GM12878 (cell line): ENCODE data around the gene KRTAP4-5. TPM values are rescaled to one million over a fixed set of nuclear protein-coding genes. Genes with fewer than 3 reads are reported as not detected.

Experiments used
- ATAC-seq: fragments of 200-7000 bp; cut with Tn5 transposase; 3 replicates; pipeline ENCODE4 v1.9.1; 2020; ENCODE audit warnings: mild to moderate bottlenecking, moderate library complexity
- BruUV-seq: library from RNA; stranded (reverse); fragments of 400-500 nt; replicated peaks from 2 replicates; lab custom pipeline; 2021; lab: Mats Ljungman, UMichigan
- CTCF ChIA-PET: fragments of 300-600 bp; sonication (Branson Sonifier 250); formaldehyde crosslinking; extraction: SDS; loops from one replicate; lab custom pipeline; 2021; ENCODE audit warnings: inconsistent platforms; lab: Yijun Ruan, JAX
- POLR2A ChIA-PET: fragments of 350-600 bp; formaldehyde crosslinking; extraction: SDS; loops from one replicate; lab custom pipeline; 2021; ENCODE audit warnings: inconsistent platforms; lab: Charles Lee
- RAD21 ChIA-PET: fragments of 300-600 bp; sonication (Branson Sonifier 250); formaldehyde crosslinking; loops from one replicate; lab custom pipeline; 2023; ENCODE audit warnings: antibody characterized with exemption; ENCODE audit not compliant: unreplicated experiment; lab: Charles Lee
- SMC1A ChIA-PET: fragments of 300-600 bp; sonication (Branson Sonifier 250); formaldehyde crosslinking; loops from one replicate; lab custom pipeline; 2023; ENCODE audit not compliant: unreplicated experiment, uncharacterized antibody; lab: Charles Lee
- DNase-seq: peaks from one replicate; pipeline ENCODE4 v3.0.0-alpha.2; 2011; ENCODE audit warnings: low read depth, low spot score
- FAIRE-seq: peaks from 3 replicates; lab custom pipeline; 2011; peaks lifted over from hg19 to GRCh38; lab: Jason Lieb, UNC
- H2AFZ ChIP-seq: 2 replicates; pipeline ENCODE4 v1.6.0; 2011; ENCODE audit warnings: low read depth, low read length, control low read depth; ENCODE audit not compliant: control insufficient read depth
- H3K27ac ChIP-seq: 2 replicates; pipeline ENCODE4 v1.5.1; 2011; ENCODE audit warnings: control low read depth; ENCODE audit not compliant: control insufficient read depth, insufficient read depth
- H3K27me3 ChIP-seq, 2 experiments: replicated peaks in 1 of 2; 2 replicates each; pipeline versions ENCODE4 v1.6.0 to v1.6.1; 2011; ENCODE audit warnings: low read length in 1 of 2; ENCODE audit not compliant: control insufficient read depth in 2 of 2, insufficient read depth in 2 of 2
- H3K36me3 ChIP-seq, 2 experiments: 2 replicates each; pipeline ENCODE4 v1.5.1; 2011; ENCODE audit warnings: low read length in 1 of 2; ENCODE audit not compliant: control insufficient read depth in 2 of 2, insufficient read depth in 2 of 2
- H3K4me1 ChIP-seq: 2 replicates; pipeline ENCODE4 v1.6.1; 2011; ENCODE audit warnings: mild to moderate bottlenecking, low read length, moderate library complexity, mixed read lengths; ENCODE audit not compliant: control insufficient read depth, insufficient read depth
- H3K4me2 ChIP-seq: 2 replicates; pipeline ENCODE4 v1.6.0; 2011; ENCODE audit warnings: control low read depth; ENCODE audit not compliant: control insufficient read depth, insufficient read depth
- H3K4me3 ChIP-seq: fragments of 200-600 bp; sonication (generic); 2 replicates; pipeline ENCODE4 v1.5.1; 2016
- H3K79me2 ChIP-seq: 2 replicates; pipeline ENCODE4 v1.6.0; 2011; ENCODE audit warnings: low read length; ENCODE audit not compliant: control insufficient read depth, insufficient read depth
- H3K9ac ChIP-seq: 2 replicates; pipeline ENCODE4 v1.8.0; 2011; ENCODE audit warnings: low read length, control low read depth, mixed read lengths; ENCODE audit not compliant: control insufficient read depth, insufficient read depth
- H3K9me3 ChIP-seq: replicated peaks from 3 replicates; pipeline ENCODE4 v1.5.1; 2011; ENCODE audit warnings: mild to moderate bottlenecking, low read length; ENCODE audit not compliant: control insufficient read depth, insufficient read depth
- H4K20me1 ChIP-seq: 2 replicates; pipeline ENCODE4 v1.6.0; 2011; ENCODE audit not compliant: control insufficient read depth, insufficient read depth
- EED ChIP-seq: sonication (generic); IDR thresholded peaks from 2 replicates; pipeline ENCODE4 v1.6.1; 2016; ENCODE audit warnings: antibody characterized with exemption, low read depth
- EGR1 ChIP-seq, 2 experiments: IDR thresholded peaks; 1 replicate in 1 of 2; 2 replicates in 1 of 2; pipeline ENCODE4 v1.6.1; 2011 to 2012; ENCODE audit warnings: low read depth in 2 of 2, low read length in 2 of 2, borderline replicate concordance in 1 of 2, mild to moderate bottlenecking in 1 of 2, moderate library complexity in 1 of 2
- ESRRA ChIP-seq: IDR thresholded peaks from 2 replicates; pipeline ENCODE4 v1.6.1; 2012; ENCODE audit warnings: mild to moderate bottlenecking, low read length, improper control_type of control experiment
- FOXK2 ChIP-seq: fragments of 450-650 bp; IDR thresholded peaks from 2 replicates; pipeline ENCODE4 v1.6.1; 2017; ENCODE audit warnings: mild to moderate bottlenecking, moderate library complexity
- GATAD2B ChIP-seq: fragments of 450-650 bp; conservative IDR thresholded peaks from 2 replicates; pipeline ENCODE4 v1.6.1; 2017; ENCODE audit warnings: low read depth, mild to moderate bottlenecking, moderate library complexity
- HDAC6 ChIP-seq: fragments of 200-600 bp; sonication (generic); IDR thresholded peaks from one replicate; pipeline ENCODE4 v1.8.0; 2017; ENCODE audit warnings: antibody characterized with exemption; ENCODE audit not compliant: unreplicated experiment
- MYC ChIP-seq: IDR thresholded peaks from 2 replicates; pipeline ENCODE4 v1.6.1; 2011; ENCODE audit warnings: mild to moderate bottlenecking, low read length, moderate library complexity, inconsistent platforms; ENCODE audit not compliant: insufficient read depth, insufficient replicate concordance, insufficient read length, severe bottlenecking
- NFXL1 ChIP-seq: fragments of 450-650 bp; IDR thresholded peaks from 2 replicates; pipeline ENCODE4 v1.6.1; 2017; ENCODE audit warnings: antibody characterized with exemption, mild to moderate bottlenecking, borderline replicate concordance
- TCF7 ChIP-seq: IDR thresholded peaks from 2 replicates; pipeline ENCODE4 v1.6.1; 2014; ENCODE audit warnings: antibody characterized with exemption, borderline replicate concordance
- USF2 ChIP-seq: IDR thresholded peaks from 2 replicates; pipeline ENCODE4 v1.6.1; 2011; ENCODE audit warnings: low read depth, low read length, improper control_type of control experiment, borderline replicate concordance
- ZNF384 ChIP-seq: IDR thresholded peaks from 2 replicates; pipeline ENCODE4 v1.6.1; 2012; ENCODE audit warnings: low read depth, mild to moderate bottlenecking, low read length, improper control_type of control experiment, borderline replicate concordance
- ZNF687 ChIP-seq: fragments of 450-650 bp; IDR thresholded peaks from 2 replicates; pipeline ENCODE4 v1.6.1; 2017; ENCODE audit warnings: mild to moderate bottlenecking, moderate library complexity
- WGBS: methylation state at CpG from one replicate; pipeline ENCODE4 v1.1.6; 2016; ENCODE audit warnings: low lambda C conversion rate; ENCODE audit not compliant: insufficient replicate concordance, insufficient coverage; ENCODE audit errors: missing lambda C conversion rate; 5-methylcytosine and 5-hydroxymethylcytosine counted together
- in situ Hi-C: fragments of 300-500 bp; cut with MboI; formaldehyde crosslinking; loops from 9 replicates; pipeline ENCODE4 v1.14.3; 2018; ENCODE audit warnings: mixed read lengths
- intact Hi-C: fragments of 100-400 bp; cut with micrococcal nuclease; formaldehyde crosslinking; loops from one replicate; pipeline ENCODE4 v1.14.2; 2022; ENCODE audit not compliant: unreplicated experiment
- polyA plus RNA-seq, 11 experiments: library from polyadenylated mRNA; depleted of rRNA in 4 of 11; unstranded in 6 of 11; stranded (reverse) in 5 of 11; fragments of >200 nt; fragmentation: Nextera tagmentation in 4 of 11; fragmentation: Illumina TruSeq in 1 of 11; extraction: Ambion mirVana in 4 of 11; extraction: Trizol in 1 of 11; gene quantifications; 1 replicate in 1 of 11; 2 replicates in 10 of 11; pipeline versions ENCODE4 v1.2.1 to v1.2.3, GENCODE V29; 2011 to 2016; ENCODE audit warnings: inconsistent platforms in 2 of 11, missing spikeins in 2 of 11, low read depth in 1 of 11
- total RNA-seq, 4 experiments: library from RNA; depleted of rRNA in 3 of 4; stranded (reverse); fragments of >200 nt in 3 of 4; fragmentation: Illumina TruSeq in 1 of 4; extraction: Trizol in 1 of 4; gene quantifications; 2 replicates each; pipeline versions ENCODE4 v1.2.1 to v1.2.3, GENCODE V29; 2013 to 2021
- TF ChIP-seq, protein P1 (sequence below): fragments of 450-650 bp; IDR thresholded peaks from 2 replicates; pipeline ENCODE4 v1.6.1; 2018; ENCODE audit warnings: mild to moderate bottlenecking, low read depth, moderate library complexity; ENCODE audit not compliant: partially characterized antibody

The KRTAP4-5 gene
- total and polyA plus RNA-seq, 10 of the 15 experiments (the other 5 are each of a cell fraction or from before 2014, with no cell fraction given), result not detected

DNA sequence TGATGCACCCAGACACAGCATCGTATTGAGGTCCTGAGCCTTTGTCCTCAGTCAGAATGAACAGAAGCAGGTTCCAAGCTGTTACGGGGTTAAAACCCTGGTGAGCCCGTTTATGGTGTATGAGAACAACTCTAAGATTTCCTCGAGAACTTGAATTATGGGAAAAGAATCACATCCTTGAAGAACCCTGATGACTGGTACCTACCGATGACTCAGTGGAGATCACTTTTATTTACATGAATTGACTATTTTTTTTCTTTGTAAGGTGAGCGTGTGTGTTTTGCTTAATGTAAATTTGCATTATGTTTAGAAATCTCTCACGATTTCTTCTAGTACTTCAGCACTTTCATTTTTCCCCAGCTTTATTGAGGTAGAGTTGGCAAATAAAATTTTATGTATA, 14.2 kb upstream of the KRTAP4-5 start:
- WGBS, result 33% methylated on average over 7 of the region's 7 CpGs
- no peak for DNase-seq
- Histone ChIP-seq H3K27ac (no peak overlapping the region), H3K79me2 (no peaks in the 10 kb centered on the region), H3K9me3 (no peaks in the 10 kb centered on the region), H3K9ac (no peak overlapping the region), H3K4me2 (no peak overlapping the region), H4K20me1 (no peaks in the 10 kb centered on the region), H3K4me1 (no peaks in the 10 kb centered on the region), H3K36me3 (no peaks in the 10 kb centered on the region), H3K27me3 (no peaks in the 10 kb centered on the region; a peak in 3 of 4 replicates), H3K4me3 (no peak overlapping the region), H2AFZ (no peak overlapping the region)
- ChIA-PET RAD21 (no interaction called here), SMC1A (no interaction called here), POLR2A (no interaction called here), CTCF (no interaction called here)
- FAIRE-seq, result no peak
- in situ Hi-C loops, result no loop called here
- BruUV-seq, result no TSS peak
- intact Hi-C loops, result no loop called here
- no peak for TF ChIP-seq ESRRA
- TF ChIP-seq USF2, result no peak
- TF ChIP-seq HDAC6, result no peak
- no peak for TF ChIP-seq GATAD2B
- no peak for TF ChIP-seq NFXL1
- TF ChIP-seq FOXK2, result no peak
- TF ChIP-seq MYC, result no peak
- TF ChIP-seq ZNF687, result no peak
- TF ChIP-seq, protein P1, sequence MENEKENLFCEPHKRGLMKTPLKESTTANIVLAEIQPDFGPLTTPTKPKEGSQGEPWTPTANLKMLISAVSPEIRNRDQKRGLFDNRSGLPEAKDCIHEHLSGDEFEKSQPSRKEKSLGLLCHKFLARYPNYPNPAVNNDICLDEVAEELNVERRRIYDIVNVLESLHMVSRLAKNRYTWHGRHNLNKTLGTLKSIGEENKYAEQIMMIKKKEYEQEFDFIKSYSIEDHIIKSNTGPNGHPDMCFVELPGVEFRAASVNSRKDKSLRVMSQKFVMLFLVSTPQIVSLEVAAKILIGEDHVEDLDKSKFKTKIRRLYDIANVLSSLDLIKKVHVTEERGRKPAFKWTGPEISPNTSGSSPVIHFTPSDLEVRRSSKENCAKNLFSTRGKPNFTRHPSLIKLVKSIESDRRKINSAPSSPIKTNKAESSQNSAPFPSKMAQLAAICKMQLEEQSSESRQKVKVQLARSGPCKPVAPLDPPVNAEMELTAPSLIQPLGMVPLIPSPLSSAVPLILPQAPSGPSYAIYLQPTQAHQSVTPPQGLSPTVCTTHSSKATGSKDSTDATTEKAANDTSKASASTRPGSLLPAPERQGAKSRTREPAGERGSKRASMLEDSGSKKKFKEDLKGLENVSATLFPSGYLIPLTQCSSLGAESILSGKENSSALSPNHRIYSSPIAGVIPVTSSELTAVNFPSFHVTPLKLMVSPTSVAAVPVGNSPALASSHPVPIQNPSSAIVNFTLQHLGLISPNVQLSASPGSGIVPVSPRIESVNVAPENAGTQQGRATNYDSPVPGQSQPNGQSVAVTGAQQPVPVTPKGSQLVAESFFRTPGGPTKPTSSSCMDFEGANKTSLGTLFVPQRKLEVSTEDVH, result no peak
- no peak for TF ChIP-seq TCF7
- TF ChIP-seq EGR1 (IDR thresholded peaks at IDR 0.05; ENCODE audit: borderline replicate concordance in 1 of 2, low read depth in 2 of 2, low read length in 2 of 2), result no peak
- TF ChIP-seq ZNF384, result no peak
- no peak for TF ChIP-seq EED
- ATAC-seq, result no peak
